OCI-LY7 (cell line): ENCODE data around the gene RNF150. TPM values are rescaled to one million over a fixed set of nuclear protein-coding genes. Genes with fewer than 3 reads are reported as not detected.

Experiments used
- BruUV-seq: library from RNA; stranded (reverse); fragments of 400-500 nt; replicated peaks from 2 replicates; lab custom pipeline; 2021; lab: Mats Ljungman, UMichigan
- CTCF ChIA-PET: fragments of 300-600 bp; sonication (Branson Sonifier 250); formaldehyde crosslinking; loops from one replicate; lab custom pipeline; 2022; ENCODE audit warnings: antibody characterized with exemption; ENCODE audit not compliant: unreplicated experiment; lab: Charles Lee
- POLR2A ChIA-PET: fragments of 300-600 bp; sonication (Branson Sonifier 250); formaldehyde crosslinking; loops from one replicate; lab custom pipeline; 2022; ENCODE audit warnings: antibody characterized with exemption; lab: Charles Lee
- DNase-seq: peaks from one replicate; pipeline ENCODE4 v3.0.0-alpha.2; 2015; ENCODE audit warnings: low spot score
- H2AFZ ChIP-seq: fragments of 200-600 bp; sonication (generic), shearing (Covaris generic); 2 replicates; pipeline ENCODE4 v1.6.1; 2014; ENCODE audit warnings: mild to moderate bottlenecking, antibody characterized with exemption, low read length, moderate library complexity
- H3K27ac ChIP-seq: fragments of 200-600 bp; sonication (generic); 2 replicates; pipeline ENCODE4 v1.5.1; 2014; ENCODE audit warnings: mixed run types, low read depth, mild to moderate bottlenecking, moderate library complexity, low read length, inconsistent platforms; ENCODE audit not compliant: poor library complexity, severe bottlenecking
- H3K36me3 ChIP-seq: fragments of 200-600 bp; sonication (generic); 2 replicates; pipeline ENCODE4 v1.6.1; 2014; ENCODE audit warnings: mild to moderate bottlenecking, antibody characterized with exemption, low read length, moderate library complexity, mixed read lengths; ENCODE audit not compliant: insufficient read depth
- H3K4me1 ChIP-seq: fragments of 200-600 bp; sonication (generic); 2 replicates; pipeline ENCODE4 v1.5.1; 2014; ENCODE audit warnings: mild to moderate bottlenecking, low read length; ENCODE audit not compliant: insufficient read depth, poor library complexity, severe bottlenecking
- H3K4me2 ChIP-seq: fragments of 200-600 bp; sonication (generic); 2 replicates; pipeline ENCODE4 v1.6.1; 2014; ENCODE audit warnings: mild to moderate bottlenecking, low read length
- H3K4me3 ChIP-seq: fragments of 200-600 bp; sonication (generic); 2 replicates; pipeline ENCODE4 v1.5.1; 2014; ENCODE audit warnings: mild to moderate bottlenecking, low read depth, low read length; ENCODE audit not compliant: poor library complexity, severe bottlenecking
- H3K79me2 ChIP-seq: fragments of 200-600 bp; sonication (generic); 2 replicates; pipeline ENCODE4 v1.6.1; 2016; ENCODE audit warnings: low read depth, mild to moderate bottlenecking, low read length, moderate library complexity, mixed read lengths; ENCODE audit not compliant: insufficient read depth
- H3K9me2 ChIP-seq: fragments of 200-600 bp; sonication (generic); 2 replicates; pipeline ENCODE4 v1.6.1; 2016; ENCODE audit warnings: mild to moderate bottlenecking, low read length, mixed read lengths; ENCODE audit not compliant: insufficient read depth
- H3K9me3 ChIP-seq: fragments of 200-600 bp; sonication (generic); 2 replicates; pipeline ENCODE4 v1.6.1; 2014; ENCODE audit warnings: mild to moderate bottlenecking, mixed run types, low read length, mixed read lengths
- H4K20me1 ChIP-seq: fragments of 200-600 bp; sonication (generic); 2 replicates; pipeline ENCODE4 v1.6.1; 2014; ENCODE audit warnings: mild to moderate bottlenecking, antibody characterized with exemption, low read length, moderate library complexity, mixed read lengths; ENCODE audit not compliant: insufficient read depth
- EZH2phosphoT487 ChIP-seq: fragments of 200-600 bp; sonication (generic); IDR thresholded peaks from 2 replicates; pipeline ENCODE4 v1.6.1; 2018; ENCODE audit warnings: low read depth, borderline replicate concordance, mild to moderate bottlenecking, mixed run types, antibody characterized with exemption, low read length, moderate library complexity, mixed read lengths
- intact Hi-C: fragments of 100-400 bp; cut with micrococcal nuclease; formaldehyde crosslinking; loops from one replicate; pipeline ENCODE4 v1.10.0; 2022; ENCODE audit not compliant: unreplicated experiment
- total RNA-seq, 2 experiments: library from RNA; depleted of rRNA in 1 of 2; stranded (reverse); fragments of >200 nt in 1 of 2; shearing (Covaris generic) in 1 of 2; gene quantifications; 2 replicates each; pipeline ENCODE4 v1.2.3, GENCODE V29; 2014 to 2022
- TF ChIP-seq, protein P1 (sequence below): fragments of 200-600 bp; sonication (generic); conservative IDR thresholded peaks from 2 replicates; pipeline ENCODE4 v1.5.1; 2014; ENCODE audit warnings: mild to moderate bottlenecking, antibody characterized with exemption, low read length, moderate library complexity, mixed read lengths

The RNF150 gene
- total RNA-seq, 2 experiments from 2014 or later: not detected

DNA sequence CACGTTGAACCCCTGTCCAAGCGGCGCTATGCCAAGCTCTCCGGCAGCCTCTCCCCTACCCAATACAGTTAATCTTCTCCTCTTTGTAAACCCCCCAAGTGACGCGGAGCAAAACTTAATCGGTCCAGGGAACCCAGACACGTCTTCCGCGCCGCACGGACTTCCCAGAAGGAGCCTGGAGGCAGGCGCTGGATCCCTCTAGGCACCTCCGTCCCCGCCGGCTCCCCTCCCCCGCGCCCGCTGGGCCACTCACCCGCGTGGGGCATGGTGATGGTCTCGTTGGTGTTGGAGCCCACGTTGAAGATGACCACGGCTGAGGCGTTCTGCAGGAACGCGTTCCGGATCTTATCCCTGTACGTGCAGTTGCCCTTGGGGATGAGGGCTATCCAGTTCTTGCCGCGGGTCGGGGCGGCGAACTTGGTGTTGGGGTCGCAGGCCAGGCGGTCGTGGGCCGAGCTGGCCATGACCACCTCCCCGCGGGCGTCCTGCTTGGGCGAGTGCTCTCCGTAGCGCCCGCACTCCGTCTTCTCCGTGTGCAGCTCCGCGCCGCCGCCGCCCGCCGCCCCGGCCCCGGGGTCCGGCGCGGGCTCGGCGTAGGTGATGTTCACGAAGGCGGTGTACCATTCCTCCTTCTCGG is 1.1 kb downstream of the RNF150 start:
- TF ChIP-seq EZH2phosphoT487: no peak
- TF ChIP-seq, protein P1, sequence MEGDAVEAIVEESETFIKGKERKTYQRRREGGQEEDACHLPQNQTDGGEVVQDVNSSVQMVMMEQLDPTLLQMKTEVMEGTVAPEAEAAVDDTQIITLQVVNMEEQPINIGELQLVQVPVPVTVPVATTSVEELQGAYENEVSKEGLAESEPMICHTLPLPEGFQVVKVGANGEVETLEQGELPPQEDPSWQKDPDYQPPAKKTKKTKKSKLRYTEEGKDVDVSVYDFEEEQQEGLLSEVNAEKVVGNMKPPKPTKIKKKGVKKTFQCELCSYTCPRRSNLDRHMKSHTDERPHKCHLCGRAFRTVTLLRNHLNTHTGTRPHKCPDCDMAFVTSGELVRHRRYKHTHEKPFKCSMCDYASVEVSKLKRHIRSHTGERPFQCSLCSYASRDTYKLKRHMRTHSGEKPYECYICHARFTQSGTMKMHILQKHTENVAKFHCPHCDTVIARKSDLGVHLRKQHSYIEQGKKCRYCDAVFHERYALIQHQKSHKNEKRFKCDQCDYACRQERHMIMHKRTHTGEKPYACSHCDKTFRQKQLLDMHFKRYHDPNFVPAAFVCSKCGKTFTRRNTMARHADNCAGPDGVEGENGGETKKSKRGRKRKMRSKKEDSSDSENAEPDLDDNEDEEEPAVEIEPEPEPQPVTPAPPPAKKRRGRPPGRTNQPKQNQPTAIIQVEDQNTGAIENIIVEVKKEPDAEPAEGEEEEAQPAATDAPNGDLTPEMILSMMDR: no peak
- Histone ChIP-seq H3K4me1 (no peaks in the 10 kb centered on the region), H2AFZ (no peak overlapping the region), H3K4me2 (no peak overlapping the region), H3K36me3 (no peaks in the 10 kb centered on the region), H3K79me2 (no peaks in the 10 kb centered on the region), H3K4me3 (no peak overlapping the region), H3K27ac (no peak overlapping the region), H3K9me2 (no peaks in the 10 kb centered on the region), H4K20me1 (no peaks in the 10 kb centered on the region), H3K9me3 (no peaks in the 10 kb centered on the region)
- intact Hi-C loops: no loop called here
- ChIA-PET CTCF (no interaction called here), POLR2A (no interaction called here)
- BruUV-seq: no TSS peak
- no peak for DNase-seq

DNA sequence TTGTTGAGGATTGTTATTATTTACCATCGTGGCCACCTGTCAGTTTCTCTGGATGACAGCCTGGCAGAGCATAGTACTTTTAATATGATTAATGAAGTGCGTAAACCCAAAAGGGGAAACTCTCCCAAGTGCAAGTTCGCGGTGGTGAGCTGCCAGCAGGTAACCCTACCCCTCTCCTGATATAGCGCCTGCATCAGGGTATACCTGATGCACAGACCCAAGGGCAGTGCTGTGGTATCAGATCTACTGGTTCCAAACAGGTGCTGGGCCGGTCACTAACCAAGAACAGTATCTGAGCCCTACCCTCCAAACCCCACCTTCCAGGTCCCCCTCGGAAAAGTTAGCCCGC is 1.6 kb downstream of the RNF150 start:
- CTCF ChIA-PET: no interaction called here
- no peak for TF ChIP-seq EZH2phosphoT487
- TF ChIP-seq, protein P1: no peak
- Histone ChIP-seq H2AFZ (no peak overlapping the region), H3K4me2 (no peak overlapping the region), H3K9me2 (no peaks in the 10 kb centered on the region), H3K9me3 (no peaks in the 10 kb centered on the region), H3K36me3 (no peaks in the 10 kb centered on the region), H3K4me1 (no peaks in the 10 kb centered on the region), H3K27ac (no peak overlapping the region), H3K79me2 (no peaks in the 10 kb centered on the region), H3K4me3 (no peak overlapping the region), H4K20me1 (no peaks in the 10 kb centered on the region)
- no peak for DNase-seq
- intact Hi-C loops: no loop called here
- no TSS peak for BruUV-seq
- POLR2A ChIA-PET: no interaction called here

DNA sequence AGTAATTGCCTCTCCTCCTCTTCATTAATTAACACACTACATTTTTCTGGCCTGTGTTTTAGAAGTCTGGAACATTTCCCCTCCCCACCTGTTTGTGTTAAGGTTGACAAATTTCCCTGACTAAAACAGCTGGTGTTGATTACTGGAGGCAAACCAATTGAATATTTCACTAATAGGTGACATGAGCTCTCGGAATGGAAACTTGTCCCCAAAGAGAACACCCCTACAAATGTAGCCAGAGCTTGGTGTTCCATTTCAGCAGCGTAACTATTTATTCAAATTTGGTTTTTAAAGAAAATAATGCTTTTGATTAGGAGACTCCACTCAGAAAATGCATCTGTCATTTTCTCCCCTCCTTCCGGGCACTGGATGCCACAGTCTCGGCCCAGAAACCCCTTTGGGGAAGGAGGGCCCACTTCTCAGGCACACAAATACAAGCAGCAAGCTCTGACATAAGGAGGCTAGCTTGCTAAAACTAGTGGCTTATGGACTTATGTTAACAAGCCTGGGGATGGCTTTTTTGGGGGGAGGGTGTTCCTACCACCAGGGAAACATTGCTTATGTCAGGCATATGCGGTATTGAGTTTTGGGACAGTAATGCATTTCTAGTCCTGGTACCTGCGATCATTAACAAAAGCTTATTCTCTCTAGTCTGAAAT is 2.2 kb downstream of the RNF150 start:
- CTCF ChIA-PET: no interaction called here
- Histone ChIP-seq H3K79me2 (no peaks in the 10 kb centered on the region), H3K9me3 (no peaks in the 10 kb centered on the region), H3K36me3 (no peaks in the 10 kb centered on the region), H3K27ac (no peak overlapping the region), H3K4me2 (no peak overlapping the region), H3K4me1 (no peaks in the 10 kb centered on the region), H2AFZ (no peak overlapping the region), H4K20me1 (no peaks in the 10 kb centered on the region), H3K4me3 (no peak overlapping the region), H3K9me2 (no peaks in the 10 kb centered on the region)
- no peak for TF ChIP-seq EZH2phosphoT487
- TF ChIP-seq, protein P1: no peak
- intact Hi-C loops: no loop called here
- BruUV-seq: no TSS peak
- POLR2A ChIA-PET: interaction anchor here (0.8 to 0.9 kb wide), 2 partner anchors 8 to 14 kb away, joined by 3 to 5 read pairs; no protein-coding TSS in a partner anchor
- no peak for DNase-seq
